Stimulated activated CD4-positive, alpha-beta T cell treated with anti-CD3 and anti-CD28 coated beads, Interleukin-2, amount 100 ng/mL, for 48 hours (primary cell): Measurements from ENCODE around the gene NGF.
"Not testable (repeated sequence)": the region's sequence is repeated elsewhere in the genome, so short reads cannot be mapped to it uniquely, and the experiment has no call there.

ENCODE experiments used
- DNase-seq, 2 donors: peaks; one replicate each; pipeline ENCODE4 v3.0.0-alpha.2; 2020

The NGF gene

DNA sequence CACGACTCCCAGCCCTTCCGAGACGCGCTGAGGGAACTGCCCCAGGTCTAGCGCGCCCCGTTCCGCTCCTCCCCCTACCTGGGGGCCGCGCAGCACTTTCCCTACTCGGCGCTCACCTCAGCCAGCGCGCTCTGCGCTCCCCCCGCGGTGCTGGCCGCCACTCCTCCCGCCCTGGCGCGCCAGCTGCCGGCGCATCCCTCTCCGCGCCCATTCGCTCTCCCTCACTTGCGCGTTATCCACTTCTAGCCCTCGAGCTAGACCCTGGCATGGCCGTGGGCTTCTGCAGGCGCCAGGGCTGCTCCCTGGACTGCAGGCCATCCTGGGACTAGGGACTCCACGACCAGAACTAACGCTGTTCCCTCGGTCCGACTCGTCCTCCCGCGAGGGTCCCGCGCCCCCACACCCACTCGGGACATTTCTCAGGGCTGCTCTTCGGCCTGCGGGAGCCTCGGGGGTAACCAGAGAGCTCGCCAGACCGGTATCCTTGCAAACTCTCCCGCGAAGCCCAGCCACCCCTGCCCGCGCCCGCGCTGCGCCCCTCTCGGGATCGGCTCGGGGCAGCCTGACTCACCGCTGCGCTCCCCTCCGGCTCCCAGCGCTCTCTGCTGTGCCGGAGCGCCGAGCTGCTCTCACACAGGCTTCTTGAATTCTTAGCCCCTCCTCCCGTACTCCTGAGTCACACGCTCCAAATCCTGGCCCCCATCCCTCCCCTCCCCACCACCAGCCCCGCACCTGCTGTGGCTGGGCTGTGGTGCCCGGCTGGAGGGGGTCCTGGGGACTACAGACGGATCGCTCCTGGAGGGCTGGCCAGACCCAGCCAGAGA, at the start of gene NGF:
NGF (minus strand) TSS at position 617 of the 824 bp plus-strand sequence. CDS start 51,454 bp downstream, outside the sequence.
- no peak for DNase-seq

DNA sequence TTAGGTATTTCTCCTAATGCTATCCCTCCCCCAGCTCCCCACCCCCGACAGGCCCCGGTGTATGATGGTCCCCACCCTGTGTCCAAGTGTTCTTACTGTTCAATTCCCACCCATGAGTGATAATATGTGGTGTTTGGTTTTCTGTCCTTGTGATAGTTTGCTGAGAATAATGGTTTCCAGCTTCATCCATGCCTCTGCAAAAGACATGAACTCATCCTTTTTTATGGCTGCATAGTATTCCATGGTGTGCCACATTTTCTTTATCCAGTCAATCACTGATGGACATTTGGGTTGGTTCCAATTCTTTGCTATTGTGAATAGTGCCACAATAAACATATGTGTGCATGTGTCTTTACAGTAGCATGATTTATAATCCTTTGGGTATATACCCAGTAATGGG, 45.4 kb upstream of the NGF start:
- not testable (repeated sequence) for DNase-seq

DNA sequence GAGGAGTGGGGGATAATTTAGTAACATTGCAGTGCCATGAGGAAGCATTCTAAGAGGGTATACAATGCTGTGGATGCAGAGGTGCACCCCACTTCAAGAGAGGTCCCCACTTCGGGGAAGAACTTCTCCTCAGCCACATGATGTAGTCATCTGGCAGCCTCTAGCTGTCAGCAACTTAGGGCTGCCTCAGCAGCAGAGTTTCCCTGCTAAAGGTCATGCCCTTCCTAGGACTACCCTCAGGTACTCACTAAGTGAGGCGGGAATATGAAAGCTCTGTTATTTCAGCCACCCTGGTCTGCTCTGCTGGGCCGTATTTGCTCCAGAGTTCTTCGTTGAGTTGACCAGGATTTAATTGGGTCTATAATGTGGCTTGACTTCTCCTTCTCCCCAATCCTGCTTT, 41.9 kb upstream of the NGF start:
- no peak for DNase-seq

DNA sequence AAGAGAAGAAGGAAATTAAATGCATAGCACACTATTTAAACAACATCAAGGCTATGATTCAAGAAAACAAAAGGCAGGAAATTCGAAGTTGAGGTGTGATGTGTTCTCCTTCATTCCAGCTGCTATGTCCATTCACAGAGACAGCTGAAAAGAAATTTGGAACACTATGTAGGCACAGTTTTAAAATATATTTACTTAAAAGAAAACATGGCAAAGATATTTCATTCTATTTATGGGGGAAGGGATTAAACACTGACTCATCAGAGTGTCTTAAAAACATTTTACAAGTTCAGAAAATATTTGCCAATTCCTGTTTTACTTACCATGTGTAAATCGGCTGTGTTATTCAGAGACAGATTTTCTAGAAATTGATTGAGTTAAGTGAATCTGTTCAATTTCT, 39.4 kb upstream of the NGF start:
- no peak for DNase-seq

DNA sequence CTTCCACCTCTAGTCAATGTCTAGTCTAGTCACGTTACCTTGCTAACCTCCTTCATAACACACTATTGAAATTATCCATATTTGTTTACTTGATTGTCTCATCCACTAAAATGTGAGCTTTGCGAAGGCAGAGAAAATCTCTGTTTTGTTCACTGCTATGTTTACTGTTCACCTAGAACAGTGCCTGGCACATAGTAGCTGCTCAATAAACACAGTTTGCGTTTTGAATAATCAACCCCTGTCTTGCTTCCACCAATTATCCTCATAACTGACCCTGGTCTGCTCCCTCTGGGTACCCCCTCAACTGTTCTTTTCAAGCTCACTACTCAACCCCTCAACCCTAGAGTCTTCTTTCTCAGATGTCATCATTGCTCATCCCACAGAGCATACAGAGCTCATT, 36.5 kb upstream of the NGF start:
- no peak for DNase-seq

DNA sequence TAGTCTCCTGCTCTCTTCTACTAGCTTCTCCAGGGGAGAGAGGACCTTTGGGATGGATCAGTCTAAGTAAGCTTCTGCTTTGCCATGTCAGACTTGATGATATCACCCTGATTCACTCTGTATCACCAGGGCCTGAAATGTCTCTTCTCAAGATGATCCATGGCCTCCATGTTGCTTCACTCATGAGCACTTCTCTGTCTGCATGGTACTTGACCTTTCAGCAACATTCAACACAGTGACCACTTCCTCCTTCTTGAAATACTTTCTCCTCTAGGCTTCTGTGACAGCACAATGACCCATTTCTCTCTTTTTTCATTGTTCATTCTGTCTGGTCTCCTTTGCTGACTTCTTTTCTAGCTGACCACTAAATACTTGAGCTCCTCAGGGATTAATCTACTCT, 35.3 kb upstream of the NGF start:
- no peak for DNase-seq

DNA sequence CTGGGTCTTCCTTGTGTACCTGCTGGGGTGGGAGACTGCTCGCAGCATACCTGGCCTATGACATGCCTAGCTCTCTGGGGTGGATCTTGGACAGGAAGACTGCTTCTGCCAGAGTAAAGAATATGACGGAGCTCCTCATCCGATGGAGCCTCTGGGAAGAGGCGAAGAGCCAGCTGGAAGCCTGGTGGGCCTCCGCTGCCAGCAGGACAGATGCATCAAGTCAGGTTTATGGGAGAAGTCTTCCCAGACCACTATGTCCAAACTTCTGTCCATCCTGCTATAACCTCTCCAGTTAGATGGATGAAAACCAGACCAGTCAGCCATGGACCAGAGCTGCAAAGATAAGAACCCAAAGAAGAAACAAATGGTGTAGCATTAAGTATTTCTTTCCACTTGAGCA, 27.7 kb upstream of the NGF start:
- DNase-seq = no peak

DNA sequence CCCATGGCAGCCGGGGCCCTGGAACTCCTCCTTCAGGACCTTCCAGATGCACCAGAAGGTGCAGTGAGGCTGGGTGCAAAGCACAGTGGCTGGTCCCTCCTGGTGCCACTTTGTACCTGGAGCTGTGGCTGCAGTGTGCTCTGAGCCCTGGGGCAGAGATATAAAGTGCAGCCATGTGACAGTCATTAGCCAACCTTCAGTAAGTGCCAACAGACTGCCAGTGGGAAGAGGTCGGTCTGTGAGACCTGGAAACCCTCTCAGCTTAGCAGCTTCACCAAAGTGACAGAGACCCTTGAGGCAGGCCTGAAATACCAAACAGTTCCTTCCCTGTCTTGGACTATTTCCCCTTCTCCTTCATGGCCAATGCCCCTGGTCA, 26.7 kb upstream of the NGF start:
- no peak for DNase-seq

DNA sequence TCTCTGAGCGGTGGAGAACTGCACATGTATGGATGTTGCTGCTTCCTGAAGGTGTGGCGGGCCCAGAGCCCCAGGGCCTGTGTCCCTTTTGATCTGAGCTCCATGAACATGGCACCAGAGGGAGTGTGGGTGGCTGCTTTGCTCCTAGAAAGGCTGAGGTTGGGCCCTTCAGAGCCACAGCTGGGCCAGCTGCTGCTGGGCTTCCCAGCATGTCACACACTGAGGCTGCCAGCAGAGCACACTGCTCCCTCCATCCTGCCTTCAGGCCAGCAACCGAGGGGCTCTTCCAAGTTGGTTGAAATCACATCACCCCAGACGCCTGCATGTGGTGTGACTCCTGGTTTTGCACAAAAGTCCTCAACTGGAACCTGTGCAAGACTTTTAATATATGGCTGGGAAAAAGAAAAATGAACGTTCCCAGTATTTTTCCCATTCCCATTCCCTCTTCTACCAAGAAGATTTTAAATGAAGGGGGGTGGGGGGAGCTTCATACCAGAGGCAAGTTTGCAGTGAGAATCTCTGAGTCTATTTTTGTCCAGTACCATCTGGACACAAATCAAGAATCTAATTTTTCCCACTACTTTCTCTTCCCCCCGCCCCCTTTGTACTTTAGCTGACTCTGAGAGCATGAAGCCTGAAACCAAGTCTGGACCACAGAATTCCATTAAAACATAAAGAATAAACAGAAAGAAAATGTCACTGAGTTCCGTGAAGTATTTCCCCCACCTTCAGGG, 26.2 kb upstream of the NGF start:
- DNase-seq = no peak

DNA sequence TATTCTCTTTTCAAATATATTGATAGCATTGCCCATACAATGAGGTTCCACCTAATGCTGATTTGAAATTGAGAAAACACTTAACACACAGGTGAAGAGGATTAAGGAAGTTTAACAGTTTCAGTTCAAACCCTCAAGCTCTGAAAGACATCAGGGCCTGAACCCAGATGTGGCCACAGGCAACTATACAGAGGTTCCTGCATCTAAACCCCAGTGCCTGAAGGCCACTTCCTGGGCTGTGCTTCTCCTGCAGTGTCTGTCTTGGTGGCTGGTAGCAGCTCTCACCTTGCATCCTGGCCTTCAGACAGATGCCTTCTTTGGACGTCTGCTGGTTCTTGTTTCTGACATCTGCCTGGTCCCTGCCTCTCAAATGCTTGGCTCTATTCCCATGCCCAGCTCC, 25.1 kb upstream of the NGF start:
- DNase-seq = no peak

DNA sequence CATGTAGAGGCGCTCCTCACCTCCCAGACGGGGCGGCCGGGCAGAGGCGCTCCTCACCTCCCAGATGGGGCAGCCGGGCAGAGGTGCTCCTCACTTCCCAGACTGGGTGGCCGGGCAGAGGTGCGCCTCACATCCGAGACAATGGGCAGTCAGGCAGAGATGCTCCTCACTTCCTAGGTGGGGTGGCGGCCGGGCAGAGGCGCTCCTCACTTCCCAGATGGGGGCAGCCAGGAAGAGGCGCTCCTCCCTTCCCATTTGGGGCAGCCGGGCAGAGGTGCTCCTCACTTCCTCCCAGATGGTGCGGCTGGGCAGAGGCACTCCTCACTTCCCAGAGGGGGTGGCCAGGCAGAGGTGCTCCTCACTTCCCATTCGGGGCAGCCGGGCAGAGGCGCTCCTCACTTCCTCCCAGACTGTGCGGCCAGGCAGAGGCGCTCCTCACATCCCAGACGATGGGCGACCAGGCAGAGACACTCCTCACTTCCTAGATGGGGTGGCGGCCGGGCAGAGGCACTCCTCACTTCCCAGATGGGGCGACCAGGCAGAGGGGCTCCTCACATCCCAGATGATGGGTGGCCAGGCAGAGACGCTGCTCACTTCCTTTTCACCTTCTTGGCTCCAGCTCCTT, 22.6 kb upstream of the NGF start:
- not testable (repeated sequence) for DNase-seq

DNA sequence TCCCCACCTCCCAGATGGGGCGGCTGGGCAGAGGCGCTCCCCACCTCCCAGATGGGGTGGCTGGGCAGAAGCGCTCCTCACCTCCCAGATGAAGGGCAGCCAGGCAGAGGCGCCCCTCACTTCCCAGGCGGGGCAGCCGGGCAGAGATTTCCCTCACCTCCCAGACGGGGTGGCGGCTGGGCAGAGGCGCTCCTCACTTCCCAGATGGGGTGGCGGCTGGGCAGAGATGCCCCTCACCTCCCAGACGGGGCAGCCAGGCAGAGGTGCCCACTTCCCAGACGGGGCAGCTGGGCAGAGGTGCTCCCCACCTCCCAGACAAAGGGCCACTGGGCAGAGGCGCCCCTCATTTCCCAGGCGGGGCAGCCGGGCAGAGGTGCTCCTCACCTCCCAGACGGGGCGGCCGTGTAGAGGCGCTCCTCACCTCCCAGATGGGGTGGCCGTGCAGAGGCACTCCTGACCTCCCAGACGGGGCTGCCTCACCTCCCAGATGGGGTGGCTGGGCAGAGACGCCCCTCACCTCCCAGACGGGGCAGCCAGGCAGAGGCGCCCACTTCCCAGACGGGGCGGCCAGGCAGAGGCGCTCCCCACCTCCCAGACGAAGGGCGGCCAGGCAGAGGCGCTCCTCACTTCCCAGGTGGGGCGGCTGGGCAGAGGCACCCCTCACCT, 21.9 kb upstream of the NGF start:
- not testable (repeated sequence) for DNase-seq

DNA sequence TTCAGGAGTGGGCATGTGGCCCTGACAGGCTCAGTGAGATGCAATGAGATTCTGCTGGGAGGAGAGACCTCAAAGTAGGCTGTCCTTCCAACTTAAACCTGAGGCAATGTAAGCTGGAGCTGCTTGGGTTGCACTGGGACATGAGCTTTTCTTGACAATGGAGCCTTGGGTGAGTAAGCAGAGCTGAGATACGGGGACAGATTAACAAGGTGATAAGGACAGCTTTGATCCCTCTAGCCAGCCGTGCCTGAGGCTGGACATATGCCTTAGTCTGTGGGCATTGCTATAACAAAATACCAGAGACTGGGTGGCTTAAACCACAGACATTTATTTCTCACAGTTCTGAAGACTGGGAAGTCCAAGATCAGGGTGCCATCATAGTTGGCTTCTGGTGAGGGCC, 18.3 kb upstream of the NGF start:
- DNase-seq = no peak

DNA sequence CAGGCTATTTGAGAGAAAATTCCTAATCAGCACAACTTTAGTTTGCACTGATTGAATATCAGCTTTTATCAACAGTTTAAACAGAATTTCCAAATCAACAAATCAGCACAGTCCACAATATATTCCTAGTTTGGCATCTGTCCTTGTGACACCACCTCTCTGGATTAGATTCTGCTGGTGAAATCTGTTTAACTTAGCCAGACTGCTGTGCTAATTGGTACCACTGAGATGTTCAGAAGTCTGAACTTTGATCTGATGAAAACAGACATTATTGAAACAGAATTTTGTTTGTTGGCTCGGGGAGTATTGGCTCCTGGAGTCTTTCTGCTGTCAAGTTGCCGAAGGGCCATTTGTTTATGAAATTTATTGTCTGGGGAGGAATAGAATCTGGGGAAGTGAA, 17.0 kb upstream of the NGF start:
- DNase-seq = no peak

DNA sequence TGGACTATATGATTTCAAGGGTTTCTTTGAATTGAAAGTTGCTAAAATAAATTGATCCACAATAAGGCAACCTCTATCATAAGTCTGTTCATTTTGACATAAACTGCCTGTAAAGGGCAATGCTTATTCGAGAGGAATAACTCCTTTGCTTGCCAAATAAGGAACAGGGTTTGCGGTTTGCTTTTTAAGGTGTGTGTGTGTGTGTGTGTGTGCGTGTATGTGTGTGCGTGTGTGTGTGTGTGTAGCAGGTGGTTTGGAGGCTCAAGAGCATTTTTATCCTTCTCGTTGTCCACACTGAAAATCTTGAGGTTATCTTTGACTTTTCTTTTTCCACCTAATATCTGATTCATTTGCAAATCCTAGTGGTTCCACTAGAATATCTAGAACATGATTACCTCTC, 13.1 kb upstream of the NGF start:
- no peak for DNase-seq

DNA sequence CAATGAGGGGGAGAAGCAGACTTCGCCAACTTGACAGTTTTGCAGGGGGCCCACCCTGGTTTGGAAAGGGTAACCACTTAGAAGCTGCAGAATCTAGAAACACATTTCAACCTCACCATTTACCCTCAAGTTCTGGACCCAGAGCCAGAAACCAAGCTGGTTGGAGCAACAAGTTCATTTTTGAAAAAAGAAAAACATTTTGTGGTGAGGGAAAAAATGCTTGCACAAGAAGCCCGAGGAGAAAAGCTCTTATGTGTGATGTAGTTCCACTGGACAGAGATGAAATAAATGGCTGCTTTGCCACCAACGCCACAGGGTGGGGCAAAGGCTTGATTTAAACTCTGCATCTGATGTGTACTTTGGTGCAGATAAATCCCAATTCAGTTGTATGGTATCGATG, 10.6 kb upstream of the NGF start:
- no peak for DNase-seq

DNA sequence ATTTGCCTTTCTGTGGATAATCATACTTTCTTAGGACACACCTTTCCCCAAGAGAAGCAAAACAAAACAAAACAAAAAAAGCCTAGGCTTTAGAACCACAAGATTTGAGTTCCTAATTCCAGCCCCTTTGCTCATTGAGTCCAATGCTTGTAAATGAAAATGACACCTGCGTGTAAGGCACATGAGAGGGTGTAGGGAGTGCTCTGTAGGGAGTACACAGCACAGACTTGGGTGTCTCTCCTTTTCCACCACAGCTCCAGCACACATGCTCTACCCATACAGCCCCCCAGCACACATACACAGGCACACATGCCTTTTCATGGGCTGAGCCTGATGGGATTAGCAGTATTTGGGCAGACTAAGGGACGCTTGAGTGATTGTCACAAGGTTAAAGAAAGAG, 9.2 kb upstream of the NGF start:
- DNase-seq = no peak

DNA sequence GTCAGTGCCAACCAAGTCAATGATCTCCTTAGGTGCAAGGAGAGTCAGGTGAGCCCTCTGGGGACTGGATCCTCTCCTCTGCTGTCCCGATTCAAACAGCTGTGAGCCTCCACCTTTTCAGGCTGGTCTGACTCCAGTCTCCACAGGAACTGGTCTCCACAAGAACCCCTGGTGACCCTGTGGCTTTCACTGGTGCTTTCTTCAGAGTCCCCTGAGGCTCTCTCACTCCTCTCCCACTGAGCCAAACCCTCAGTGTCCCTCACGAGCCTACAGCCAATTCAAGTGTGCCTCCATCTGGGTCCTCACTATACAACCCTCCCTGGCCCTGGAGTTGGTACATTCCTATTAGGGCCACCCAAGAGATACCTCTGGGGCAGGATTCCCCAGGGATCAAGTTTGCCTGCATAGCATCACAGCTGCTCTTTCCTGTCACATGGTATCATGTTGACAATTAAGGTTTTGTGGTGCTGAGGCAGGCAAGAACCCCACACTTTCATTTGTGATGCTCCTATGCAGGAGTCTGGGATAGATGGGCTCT, 5.2 kb upstream of the NGF start:
- no peak for DNase-seq

DNA sequence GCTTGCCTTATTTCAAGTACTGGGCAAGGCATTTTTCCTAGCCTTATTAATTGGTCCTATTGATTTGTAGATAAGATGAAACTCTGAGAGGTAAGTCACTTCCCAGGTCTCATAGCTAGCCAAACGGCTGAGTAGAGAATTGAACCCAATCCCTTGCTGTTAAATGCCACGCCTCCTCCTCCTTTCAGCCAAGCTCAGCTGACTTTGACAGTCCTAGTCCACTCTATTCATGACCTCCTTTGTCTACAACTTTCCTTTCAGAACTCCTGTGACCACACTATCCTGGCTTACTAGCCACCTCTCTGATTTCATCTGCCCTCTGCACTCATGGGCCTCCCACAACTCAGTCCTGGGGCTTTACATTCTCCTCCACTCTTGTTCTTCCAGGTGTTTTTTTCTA, 3.9 kb upstream of the NGF start:
- DNase-seq = no peak

DNA sequence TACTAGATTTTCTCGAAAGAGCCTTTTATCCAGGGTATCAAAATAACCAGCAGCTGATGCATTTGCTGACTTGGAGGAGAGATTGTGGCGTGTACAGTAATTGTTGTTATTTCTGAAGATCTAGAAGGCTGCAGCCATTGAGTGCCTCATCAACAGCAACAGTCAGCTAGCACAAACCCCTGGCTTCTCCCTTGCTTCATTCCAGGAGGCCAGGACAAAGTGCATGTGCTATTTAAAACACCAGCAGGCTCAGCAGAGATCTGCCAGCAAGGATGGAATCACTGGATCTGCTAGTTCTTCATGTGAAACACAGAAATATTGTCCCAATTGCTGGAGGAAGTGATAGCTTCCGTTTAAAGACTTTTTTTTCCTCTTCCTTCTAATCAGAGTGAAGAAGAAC, 2.8 kb upstream of the NGF start:
- DNase-seq = no peak

DNA sequence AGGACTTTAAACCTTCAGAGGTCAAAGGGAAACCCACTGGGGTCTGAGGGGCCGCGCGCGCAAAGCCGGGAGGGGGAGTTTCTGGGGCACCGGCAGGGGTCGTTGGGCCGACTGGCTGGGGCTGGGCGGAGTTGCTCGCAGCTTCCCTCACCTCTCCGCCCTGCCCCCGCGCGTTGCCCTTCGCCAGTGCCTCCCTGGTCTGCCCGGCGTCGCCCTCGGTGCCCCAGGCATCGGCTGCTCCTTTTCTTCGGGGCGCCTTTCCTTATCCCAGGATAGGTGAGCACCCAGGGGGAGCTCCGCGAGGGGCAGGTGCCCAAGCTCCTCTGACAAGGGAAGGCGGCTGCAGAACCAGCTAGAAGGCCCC, 390 bp upstream of the NGF start:
- no peak for DNase-seq

DNA sequence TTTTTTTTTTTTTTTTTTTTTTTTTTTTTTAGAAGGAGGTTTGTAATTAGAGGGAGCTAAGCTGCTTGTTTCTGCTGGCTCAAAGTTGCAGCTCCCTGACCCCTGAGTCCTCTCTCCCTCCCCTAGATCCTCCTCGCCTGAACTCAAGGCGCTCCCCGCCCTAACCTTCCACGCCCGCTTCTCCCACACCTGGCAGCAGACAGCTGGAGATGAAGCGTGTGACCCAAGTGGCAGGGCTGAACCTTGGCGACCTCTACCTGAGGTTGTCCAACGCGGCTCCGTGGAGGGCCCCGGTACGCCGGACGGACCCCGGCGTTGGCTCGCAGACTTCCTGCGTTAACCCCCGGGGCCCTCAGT, 795 bp downstream of the NGF start:
- DNase-seq = no peak

DNA sequence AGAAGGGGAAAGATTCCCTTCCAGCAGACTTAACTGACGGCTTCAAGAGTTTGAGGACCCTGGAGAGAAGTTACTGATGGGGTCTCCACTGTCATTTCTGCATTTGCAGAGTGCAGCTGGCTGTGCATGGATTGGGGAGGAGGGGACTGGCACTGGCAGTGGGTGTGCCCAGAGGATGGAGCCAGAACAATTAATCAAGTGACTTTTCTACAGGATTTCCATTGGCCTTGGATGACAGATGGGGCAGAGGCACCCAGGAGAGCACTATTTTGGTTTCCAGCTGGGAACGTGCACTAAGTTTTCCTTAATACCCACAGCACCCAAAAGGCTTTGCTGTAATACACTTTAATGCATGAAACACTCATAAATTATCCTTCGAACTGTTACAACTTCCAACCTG, 1.3 kb downstream of the NGF start:
- no peak for DNase-seq
